Osteoblast (primary cell): ENCODE data around the gene UTP14C. TPM values are rescaled to one million over a fixed set of nuclear protein-coding genes. Genes with fewer than 3 reads are reported as not detected.

Experiments used
- DNase-seq: peaks from one replicate; pipeline ENCODE4 v3.0.0; 2011; ENCODE audit warnings: low spot score, mixed read lengths; ENCODE audit not compliant: insufficient read length; ENCODE audit errors: missing footprints
- H2AFZ ChIP-seq: 2 replicates; pipeline ENCODE4 v1.6.0; 2011; ENCODE audit warnings: mild to moderate bottlenecking, low read length
- H3K27ac ChIP-seq: 2 replicates; pipeline ENCODE4 v1.5.1; 2011; ENCODE audit warnings: mild to moderate bottlenecking, low read depth, low read length, moderate library complexity
- H3K27me3 ChIP-seq: 2 replicates; pipeline ENCODE4 v1.6.0; 2012; ENCODE audit warnings: mild to moderate bottlenecking, control low read depth, inconsistent platforms, low read length, moderate library complexity; ENCODE audit not compliant: insufficient read depth
- H3K36me3 ChIP-seq: 2 replicates; pipeline ENCODE4 v1.5.1; 2011; ENCODE audit warnings: mild to moderate bottlenecking, low read length, control low read depth, moderate library complexity; ENCODE audit not compliant: insufficient read depth
- H3K4me1 ChIP-seq: 2 replicates; pipeline ENCODE4 v1.5.1; 2011; ENCODE audit warnings: mild to moderate bottlenecking, low read length, control low read depth, moderate library complexity; ENCODE audit not compliant: insufficient read depth
- H3K4me2 ChIP-seq: 2 replicates; pipeline ENCODE4 v1.6.0; 2011; ENCODE audit warnings: mild to moderate bottlenecking, low read length; ENCODE audit not compliant: insufficient read depth
- H3K4me3 ChIP-seq: fragments of 200-600 bp; sonication (generic); 3 replicates; pipeline ENCODE4 v1.5.1; 2012; ENCODE audit warnings: mild to moderate bottlenecking, low read length, inconsistent platforms; ENCODE audit not compliant: insufficient read depth
- H3K79me2 ChIP-seq: 2 replicates; pipeline ENCODE4 v1.6.0; 2012; ENCODE audit warnings: mild to moderate bottlenecking, low read length, control low read depth, inconsistent platforms; ENCODE audit not compliant: insufficient read depth
- H3K9me3 ChIP-seq: 2 replicates; pipeline ENCODE4 v1.5.1; 2011; ENCODE audit warnings: low read depth, low read length, control low read depth
- H4K20me1 ChIP-seq: 2 replicates; pipeline ENCODE4 v1.6.0; 2012; ENCODE audit warnings: mild to moderate bottlenecking, low read length, control low read depth; ENCODE audit not compliant: insufficient read depth
- CTCF ChIP-seq: IDR thresholded peaks from 2 replicates; pipeline ENCODE4 v1.5.1; 2011; ENCODE audit warnings: mild to moderate bottlenecking, low read depth, low read length, moderate library complexity; ENCODE audit errors: extremely low read depth
- total RNA-seq: library from RNA; depleted of rRNA; stranded (reverse); fragments of >200 nt; gene quantifications from 2 replicates; pipeline ENCODE4 v1.2.3, GENCODE V29; 2012

The UTP14C gene
- total RNA-seq, 1 donor: 15.9 TPM

GRCh38 chr13:52010890-52011631, 13.4 kb upstream of the UTP14C start, which contains the start of gene ATP7B:
Gene ATP7B (minus strand): TSS chr13:52011450. CDS start chr13:52011337, 113 bp downstream.
- peak; percentile 73 for DNase-seq
- Histone ChIP-seq H4K20me1 (no peaks in the 10 kb centered on the region), H3K27me3 (peaks cover 15% of the 10 kb centered on the region), H3K4me2 (peak within 1 kb of the TSS; percentile 94), H3K9me3 (no peaks in the 10 kb centered on the region), H3K79me2 (peaks cover 39% of the 10 kb centered on the region), H3K36me3 (no peaks in the 10 kb centered on the region), H3K4me3 (peak within 1 kb of the TSS; percentile 79), H3K27ac (peak within 1 kb of the TSS; percentile 89), H3K4me1 (peaks cover 14% of the 10 kb centered on the region), H2AFZ (peak within 1 kb of the TSS; percentile 97)
- no peak for TF ChIP-seq CTCF

- Histone ChIP-seq H2AFZ (peak within 1 kb of the TSS; percentile 97), H3K27me3 (peaks cover 15% of the 10 kb centered on the region), H3K4me2 (peak within 1 kb of the TSS; percentile 94), H3K79me2 (peaks cover 47% of the 10 kb centered on the region), H4K20me1 (peaks cover 2% of the 10 kb centered on the region), H3K36me3 (no peaks in the 10 kb centered on the region), H3K4me1 (peaks cover 14% of the 10 kb centered on the region), H3K9me3 (no peaks in the 10 kb centered on the region), H3K4me3 (peak within 1 kb of the TSS; percentile 79), H3K27ac (peak within 1 kb of the TSS; percentile 89)
- DNase-seq: peak; percentile 99
- TF ChIP-seq CTCF: no peak
Measured at GRCh38 chr13:52011632-52012511, 12.6 kb upstream of the UTP14C start, which contains the start of gene ALG11. Gene ALG11 (plus strand): TSS chr13:52012398. CDS start chr13:52012419, 21 bp downstream.

GRCh38 chr13:52012512-52012836, 12.0 kb upstream of the UTP14C start:
- peak overlapping the region; percentile 91 for H2AFZ ChIP-seq
- peak overlapping the region; percentile 89 for H3K27ac ChIP-seq
- H3K4me3 ChIP-seq: peak overlapping the region; percentile 79
- H3K4me2 ChIP-seq: peak overlapping the region; percentile 84
- peaks cover under 1% of the 10 kb centered on the region for H3K36me3 ChIP-seq
- TF ChIP-seq CTCF: no peak
- peaks cover 52% of the 10 kb centered on the region for H3K79me2 ChIP-seq
- peaks cover 14% of the 10 kb centered on the region for H3K4me1 ChIP-seq
- no peaks in the 10 kb centered on the region for H3K9me3 ChIP-seq
- H4K20me1 ChIP-seq: peaks cover 4% of the 10 kb centered on the region
- H3K27me3 ChIP-seq: peaks cover 15% of the 10 kb centered on the region
- no peak for DNase-seq

- H3K79me2 ChIP-seq: peaks cover 64% of the 10 kb centered on the region
Measured at GRCh38 chr13:52016296-52016695, 8.2 kb upstream of the UTP14C start.

More at GRCh38 chr13:52016296-52016695, 8.2 kb upstream of the UTP14C start:
- Histone ChIP-seq H4K20me1 (peaks cover 4% of the 10 kb centered on the region), H3K4me2 (no peak overlapping the region), H3K4me3 (no peak overlapping the region), H3K27ac (no peak overlapping the region), H2AFZ (no peak overlapping the region), H3K9me3 (no peaks in the 10 kb centered on the region), H3K4me1 (peaks cover 9% of the 10 kb centered on the region), H3K36me3 (peaks cover 30% of the 10 kb centered on the region), H3K27me3 (no peaks in the 10 kb centered on the region)
- TF ChIP-seq CTCF: no peak
- DNase-seq: no peak
